ENCODE results near the gene ATPAF1.

ATPAF1 gene

DNA sequence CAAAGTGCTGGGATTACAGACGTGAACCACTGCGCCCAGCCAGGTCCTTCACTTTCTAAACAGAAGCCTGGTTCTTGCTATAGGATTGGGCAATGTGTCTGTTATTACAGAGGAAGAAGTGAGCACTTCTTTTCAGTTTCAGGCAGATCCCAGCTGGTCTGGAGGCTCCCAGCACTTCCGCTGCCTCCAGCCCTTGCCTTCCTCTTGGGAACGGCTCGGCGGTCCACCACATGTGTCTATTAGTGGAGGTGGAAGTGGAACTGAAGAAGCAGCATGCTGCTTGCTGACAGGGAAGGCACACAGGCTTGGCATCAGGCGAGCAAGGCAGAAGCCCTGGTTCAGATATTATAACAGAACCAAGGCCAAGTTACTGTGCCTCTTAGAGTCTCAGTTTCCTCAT lies 81.1 kb downstream of the ATPAF1 start:
- Histone ChIP-seq H3K9me3 (ENCODE audit: control insufficient read depth, insufficient read depth, low read length) (no peaks in the 10 kb centered on the region), H3K79me2 (ENCODE audit: control insufficient read depth, low read length) (no peaks in the 10 kb centered on the region), H3K9me2 (replicated peaks; ENCODE audit: control insufficient read depth, low read length) (no peaks in the 10 kb centered on the region), H3F3A (ENCODE audit: control insufficient read depth, insufficient read depth) (no peaks in the 10 kb centered on the region), H4K20me1 (ENCODE audit: control insufficient read depth, insufficient read depth, low read depth, low read length) (no peaks in the 10 kb centered on the region), H3K27ac (ENCODE audit: low read depth, low read length) (no peak overlapping the region), H3K4me3 (ENCODE audit: low read length) (no peak overlapping the region), H3K4me2 (ENCODE audit: low read length) (no peak overlapping the region), H3K27me3 (ENCODE audit: control insufficient read depth, low read length) (no peaks in the 10 kb centered on the region), H3K4me1 (ENCODE audit: control insufficient read depth, low read length) (no peaks in the 10 kb centered on the region), H3K36me3 (ENCODE audit: control insufficient read depth, low read length) (peaks cover 7% of the 10 kb centered on the region)
- no peak for TF ChIP-seq EZH2phosphoT487 (IDR thresholded peaks at IDR 0.05; ENCODE audit: borderline replicate concordance, low read length)
- TF ChIP-seq, protein P1, sequence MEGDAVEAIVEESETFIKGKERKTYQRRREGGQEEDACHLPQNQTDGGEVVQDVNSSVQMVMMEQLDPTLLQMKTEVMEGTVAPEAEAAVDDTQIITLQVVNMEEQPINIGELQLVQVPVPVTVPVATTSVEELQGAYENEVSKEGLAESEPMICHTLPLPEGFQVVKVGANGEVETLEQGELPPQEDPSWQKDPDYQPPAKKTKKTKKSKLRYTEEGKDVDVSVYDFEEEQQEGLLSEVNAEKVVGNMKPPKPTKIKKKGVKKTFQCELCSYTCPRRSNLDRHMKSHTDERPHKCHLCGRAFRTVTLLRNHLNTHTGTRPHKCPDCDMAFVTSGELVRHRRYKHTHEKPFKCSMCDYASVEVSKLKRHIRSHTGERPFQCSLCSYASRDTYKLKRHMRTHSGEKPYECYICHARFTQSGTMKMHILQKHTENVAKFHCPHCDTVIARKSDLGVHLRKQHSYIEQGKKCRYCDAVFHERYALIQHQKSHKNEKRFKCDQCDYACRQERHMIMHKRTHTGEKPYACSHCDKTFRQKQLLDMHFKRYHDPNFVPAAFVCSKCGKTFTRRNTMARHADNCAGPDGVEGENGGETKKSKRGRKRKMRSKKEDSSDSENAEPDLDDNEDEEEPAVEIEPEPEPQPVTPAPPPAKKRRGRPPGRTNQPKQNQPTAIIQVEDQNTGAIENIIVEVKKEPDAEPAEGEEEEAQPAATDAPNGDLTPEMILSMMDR (IDR thresholded peaks at IDR 0.05; ENCODE audit: low read depth, low read length, poor library complexity, severe bottlenecking): no peak

DNA sequence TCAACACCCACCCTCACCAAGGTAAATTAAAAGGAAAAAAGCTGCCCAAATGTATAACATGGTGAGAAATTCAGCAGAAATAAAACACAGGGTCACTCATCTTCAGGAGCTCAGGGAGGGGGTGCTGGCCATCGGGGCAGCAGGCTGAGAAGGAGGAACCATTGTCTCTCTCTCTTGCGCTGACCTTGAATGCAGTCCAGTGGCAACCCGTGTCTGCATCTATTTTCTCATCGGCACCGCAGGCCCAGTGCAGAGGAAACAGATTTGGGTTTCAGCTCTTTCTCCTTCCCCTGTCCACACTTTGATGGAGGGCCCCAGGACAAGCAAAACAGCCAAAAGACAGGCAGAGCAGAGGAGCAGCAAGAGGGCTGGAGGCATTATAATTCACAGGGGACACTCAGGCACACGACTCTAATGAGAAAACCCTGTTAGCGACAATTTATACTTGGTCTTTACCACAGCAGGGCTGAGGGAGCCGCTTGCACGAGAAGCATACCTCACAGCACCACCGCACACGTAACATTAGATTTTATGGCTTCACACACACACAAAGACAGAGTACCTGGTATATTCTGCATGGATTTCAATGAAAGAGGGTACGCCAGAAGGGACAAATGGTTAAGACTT lies 82.7 kb downstream of the ATPAF1 start:
- Histone ChIP-seq H3K36me3 (ENCODE audit: control insufficient read depth, low read length) (peaks cover 6% of the 10 kb centered on the region), H3K4me3 (ENCODE audit: low read length) (no peak overlapping the region), H3K9me3 (ENCODE audit: control insufficient read depth, insufficient read depth, low read length) (no peaks in the 10 kb centered on the region), H3K4me2 (ENCODE audit: low read length) (no peak overlapping the region), H4K20me1 (ENCODE audit: control insufficient read depth, insufficient read depth, low read depth, low read length) (no peaks in the 10 kb centered on the region), H3K4me1 (ENCODE audit: control insufficient read depth, low read length) (no peaks in the 10 kb centered on the region), H3K9me2 (replicated peaks; ENCODE audit: control insufficient read depth, low read length) (no peaks in the 10 kb centered on the region), H3K79me2 (ENCODE audit: control insufficient read depth, low read length) (no peaks in the 10 kb centered on the region), H3F3A (ENCODE audit: control insufficient read depth, insufficient read depth) (no peaks in the 10 kb centered on the region), H3K27me3 (ENCODE audit: control insufficient read depth, low read length) (no peaks in the 10 kb centered on the region), H3K27ac (ENCODE audit: low read depth, low read length) (no peak overlapping the region)
- no peak for TF ChIP-seq EZH2phosphoT487 (IDR thresholded peaks at IDR 0.05; ENCODE audit: borderline replicate concordance, low read length)
- TF ChIP-seq, protein P1 (IDR thresholded peaks at IDR 0.05; ENCODE audit: low read depth, low read length, poor library complexity, severe bottlenecking): no peak

DNA sequence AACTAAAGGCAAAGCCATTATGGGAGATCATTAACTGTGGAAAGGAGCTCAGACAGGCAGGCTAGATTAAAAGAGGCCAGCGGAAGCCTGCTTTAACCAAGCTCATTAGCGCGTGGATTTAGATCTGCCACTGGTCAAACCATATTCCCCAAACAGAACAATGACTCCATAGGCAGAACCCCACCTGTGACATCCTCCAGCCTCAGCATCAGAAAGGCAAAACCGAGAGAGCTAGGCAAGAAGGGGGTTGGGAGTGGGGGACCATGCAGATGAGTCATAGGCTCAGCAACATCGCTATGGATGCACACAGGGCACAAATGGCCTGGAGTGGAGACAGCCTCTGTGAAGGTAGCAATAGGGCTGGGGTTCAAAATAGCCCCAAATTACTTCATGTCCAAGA lies 84.7 kb downstream of the ATPAF1 start:
- Histone ChIP-seq H3K4me1 (ENCODE audit: control insufficient read depth, low read length) (no peaks in the 10 kb centered on the region), H3K9me2 (replicated peaks; ENCODE audit: control insufficient read depth, low read length) (no peaks in the 10 kb centered on the region), H3K27ac (ENCODE audit: low read depth, low read length) (no peak overlapping the region), H3K27me3 (ENCODE audit: control insufficient read depth, low read length) (no peaks in the 10 kb centered on the region), H3K9me3 (ENCODE audit: control insufficient read depth, insufficient read depth, low read length) (no peaks in the 10 kb centered on the region), H3K36me3 (ENCODE audit: control insufficient read depth, low read length) (peaks cover 13% of the 10 kb centered on the region), H3K79me2 (ENCODE audit: control insufficient read depth, low read length) (no peaks in the 10 kb centered on the region), H3K4me3 (ENCODE audit: low read length) (no peak overlapping the region), H3F3A (ENCODE audit: control insufficient read depth, insufficient read depth) (no peaks in the 10 kb centered on the region), H4K20me1 (ENCODE audit: control insufficient read depth, insufficient read depth, low read depth, low read length) (no peaks in the 10 kb centered on the region), H3K4me2 (ENCODE audit: low read length) (no peak overlapping the region)
- no peak for TF ChIP-seq EZH2phosphoT487 (IDR thresholded peaks at IDR 0.05; ENCODE audit: borderline replicate concordance, low read length)
- TF ChIP-seq, protein P1 (IDR thresholded peaks at IDR 0.05; ENCODE audit: low read depth, low read length, poor library complexity, severe bottlenecking): no peak
